ENCODE measurements around the gene URGCP. TPM values are rescaled to one million over a fixed set of nuclear protein-coding genes. Genes with fewer than 3 reads are reported as not detected.
"Not testable (repeated sequence)": the region's sequence is repeated elsewhere in the genome, so short reads cannot be mapped to it uniquely, and the experiment has no call there.

The URGCP gene
- total and polyA plus RNA-seq, 8 donors, result 12.1 to 27.5 (median 17.6) TPM

GRCh38 chr7:43843296-43843695, 63.1 kb downstream of the URGCP start:
- Histone ChIP-seq H3K4me3 (no peak overlapping the region), H3K36me3 (no peaks in the 10 kb centered on the region), H3K27ac (no peak overlapping the region), H3K27me3 (no peaks in the 10 kb centered on the region), H3K9me3 (no peaks in the 10 kb centered on the region), H3K4me1 (no peaks in the 10 kb centered on the region)
- FAIRE-seq, result no peak
- ATAC-seq, result no peak
- DNase-seq, result no peak
- TF ChIP-seq CTCF (IDR thresholded peaks at IDR 0.05), result no peak
- 95 to 96% methylated on average over 4 of the region's 4 CpGs for WGBS, 2 donors
- intact Hi-C loops (cut with DNase I), result loop anchor here in 1 of 3 donors (10.0 kb wide), 1 partner anchor 268 kb away; no protein-coding TSS in a partner anchor

- Histone ChIP-seq H3K27me3 (no peaks in the 10 kb centered on the region), H3K4me1 (no peaks in the 10 kb centered on the region), H3K36me3 (no peaks in the 10 kb centered on the region), H3K4me3 (no peak overlapping the region), H3K27ac (no peak overlapping the region), H3K9me3 (no peaks in the 10 kb centered on the region)
- intact Hi-C loops (cut with DNase I), result no loop called here
- no peak for DNase-seq
- WGBS, 2 donors, result 62% methylated on average over 9 of the region's 9 CpGs
- peak in 1 of 4 donors; percentile 25 for ATAC-seq
- no peak for FAIRE-seq
- TF ChIP-seq CTCF (IDR thresholded peaks at IDR 0.05), result no peak
Measured at GRCh38 chr7:43838201-43838658, 68.2 kb downstream of the URGCP start.

- intact Hi-C loops (cut with DNase I), result no loop called here
- DNase-seq, result no peak
Measured at GRCh38 chr7:43834463-43835251, 71.7 kb downstream of the URGCP start.

GRCh38 chr7:43830917-43831316, 75.5 kb downstream of the URGCP start:
- H3K36me3 ChIP-seq; DNase-seq; H3K27me3 ChIP-seq; H3K4me1 ChIP-seq; H3K9me3 ChIP-seq; ATAC-seq; H3K27ac ChIP-seq; intact Hi-C loops (cut with DNase I); H3K4me3 ChIP-seq; FAIRE-seq: not testable (repeated sequence)

More at GRCh38 chr7:43834463-43835251, 71.7 kb downstream of the URGCP start:
- H3K4me1 ChIP-seq, result no peaks in the 10 kb centered on the region
- WGBS, 2 donors, result 74 to 79% methylated on average over 8 of the region's 8 CpGs
- no peaks in the 10 kb centered on the region for H3K36me3 ChIP-seq
- peak overlapping the region in 1 of 4 donors; percentile 11 for H3K4me3 ChIP-seq
- FAIRE-seq (no peak), ATAC-seq (peak in 2 of 4 donors; percentile 24 to 37)
- H3K27ac ChIP-seq, result no peak overlapping the region
- no peaks in the 10 kb centered on the region for H3K9me3 ChIP-seq
- TF ChIP-seq CTCF (IDR thresholded peaks at IDR 0.05), result no peak
- H3K27me3 ChIP-seq, result no peaks in the 10 kb centered on the region

Other genes with a start within 250 kb of the URGCP start
- gene COA1, start 177.1 kb downstream of the URGCP start, total RNA-seq, result 10 to 100 TPM; 24.6 to 33.2 (median 27.1) TPM
- 10 to 100 TPM; 25.7 to 34.4 TPM for gene COA1, start 177.1 kb downstream of the URGCP start, polyA plus RNA-seq
- gene BLVRA, start 147.9 kb downstream of the URGCP start, total RNA-seq, result 10 to 100 TPM; 12.4 to 21.3 (median 15.4) TPM
- gene BLVRA, start 147.9 kb downstream of the URGCP start, polyA plus RNA-seq, result 10 to 100 TPM; 19.0 to 31.6 TPM
- 10 to 100 TPM; 42.2 to 75.4 (median 57.8) TPM for gene MRPS24, start 37.1 kb downstream of the URGCP start, total RNA-seq
- 10 to 100 TPM; 50.2 to 77.0 TPM for gene MRPS24, start 37.1 kb downstream of the URGCP start, polyA plus RNA-seq
- 10 to 100 TPM; 12.0 to 19.5 (median 15.8) TPM for gene UBE2D4, start 19.8 kb upstream of the URGCP start, total RNA-seq
- gene UBE2D4, start 19.8 kb upstream of the URGCP start, polyA plus RNA-seq, result 10 to 100 TPM; 13.3 to 17.0 TPM
- under 1 TPM in 1 of 6 donors, not detected in 5; 0.09 TPM for gene SPDYE1, start 91.3 kb upstream of the URGCP start, total RNA-seq
- gene SPDYE1, start 91.3 kb upstream of the URGCP start, polyA plus RNA-seq, result not detected
- 10 to 100 TPM; 22.1 to 46.9 (median 30.2) TPM for gene DBNL, start 138.1 kb upstream of the URGCP start, total RNA-seq
- gene DBNL, start 138.1 kb upstream of the URGCP start, polyA plus RNA-seq, result 10 to 100 TPM; 44.9 to 53.7 TPM
- under 1 TPM in 5 of 6 donors, not detected in 1; 0.49 to 0.73 (median 0.59) TPM for gene PGAM2, start 159.0 kb upstream of the URGCP start, total RNA-seq
- gene PGAM2, start 159.0 kb upstream of the URGCP start, polyA plus RNA-seq, result 1 to 10 TPM; 3.3 to 6.7 TPM
- gene POLM, start 175.9 kb upstream of the URGCP start, total RNA-seq, result 10 to 100 TPM in 5 of 6 donors, 1 to 10 TPM in 1; 9.0 to 16.4 (median 11.5) TPM
- 10 to 100 TPM; 21.0 to 28.6 TPM for gene POLM, start 175.9 kb upstream of the URGCP start, polyA plus RNA-seq
- 10 to 100 TPM in 3 of 6 donors, 1 to 10 TPM in 3; 5.1 to 49.3 (median 11.5) TPM for gene AEBP1, start 197.7 kb upstream of the URGCP start, total RNA-seq
- 10 to 100 TPM; 19.9 to 21.4 TPM for gene AEBP1, start 197.7 kb upstream of the URGCP start, polyA plus RNA-seq
- 10 to 100 TPM; 40.6 to 57.3 (median 47.7) TPM for gene POLD2, start 217.0 kb upstream of the URGCP start, total RNA-seq
- gene POLD2, start 217.0 kb upstream of the URGCP start, polyA plus RNA-seq, result 10 to 100 TPM; 68.3 to 86.4 TPM
- gene MYL7, start 234.7 kb upstream of the URGCP start, total RNA-seq, result under 1 TPM in 1 of 6 donors, not detected in 5; 0.94 TPM
- 1 to 10 TPM; 1.9 to 2.3 TPM for gene MYL7, start 234.7 kb upstream of the URGCP start, polyA plus RNA-seq